Measurements from ENCODE around the gene CCL23.
A peak's percentile ranks its signal among the peaks of the same experiment; 100 is the strongest.
"Not testable (repeated sequence)": the region's sequence is repeated elsewhere in the genome, so short reads cannot be mapped to it uniquely, and the experiment has no call there.

Gene CCL23

DNA sequence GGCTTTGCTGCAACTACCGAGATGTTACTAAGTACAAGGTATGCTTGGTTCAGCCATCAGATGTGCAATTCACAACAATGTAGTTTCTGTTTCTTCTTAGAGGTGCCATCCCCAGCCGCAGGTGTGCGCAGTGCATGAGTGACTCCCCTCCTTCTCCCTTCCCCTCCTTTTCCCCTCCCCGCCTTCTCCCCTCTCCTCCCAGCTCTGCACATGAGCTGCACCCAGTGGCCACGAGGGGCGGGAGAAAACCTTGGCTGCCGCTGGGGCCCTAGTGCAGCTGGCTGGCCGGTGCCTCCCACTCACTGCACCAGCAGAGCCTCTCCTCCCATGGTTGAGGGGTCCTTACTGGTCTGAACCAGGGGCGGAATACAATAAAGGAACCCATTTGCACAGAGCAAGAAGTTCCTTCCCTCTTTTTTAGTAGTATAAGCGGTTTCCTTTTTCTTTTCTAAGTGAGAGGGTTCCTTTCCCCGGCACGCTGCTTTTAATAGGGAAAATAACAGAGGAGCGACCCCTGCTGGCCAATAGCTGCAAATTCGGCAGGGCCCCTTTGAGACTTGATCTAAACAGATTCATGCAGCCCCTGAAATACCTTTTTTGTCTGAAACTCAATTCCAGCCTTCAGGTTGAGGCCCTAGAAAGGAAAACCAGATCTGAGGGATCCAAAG, 8.6 kb downstream of the CCL23 start:
- H3K9me3 ChIP-seq (ENCODE audit: control insufficient read depth in 1 of 2, low read length in 2 of 2): peaks cover 5 to 6% of the 10 kb centered on the region in 2 donors
- no peak overlapping the region for H3K9ac ChIP-seq (ENCODE audit: low read depth in 1 of 2, low read length in 2 of 2)

DNA sequence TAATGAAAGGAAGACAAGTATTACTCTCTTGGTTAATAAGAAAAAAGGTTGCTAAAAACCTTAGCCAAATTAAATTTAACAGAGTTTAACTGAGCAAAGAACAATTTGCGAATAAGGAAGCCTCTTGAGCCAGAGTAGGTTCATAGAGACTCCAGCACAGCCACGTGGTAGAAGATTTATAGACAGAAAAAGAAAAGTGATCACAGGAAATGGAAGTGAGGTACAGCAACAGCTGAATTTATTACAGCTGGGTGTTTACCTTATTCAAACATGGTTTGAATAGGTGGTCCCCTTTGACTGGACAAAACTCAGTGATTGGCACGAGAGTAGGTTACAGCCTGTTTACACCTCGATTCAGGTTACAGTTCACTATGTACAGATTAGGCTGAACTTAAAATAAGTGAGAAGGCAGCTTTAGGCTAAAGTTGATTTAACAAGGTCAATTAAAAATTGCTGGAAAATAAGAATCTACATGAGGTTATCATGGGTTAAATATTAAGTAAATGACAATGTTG, 13.1 kb downstream of the CCL23 start:
- H3K36me3 ChIP-seq (ENCODE audit: control insufficient read depth in 1 of 2, insufficient read depth in 2 of 2, low read length in 2 of 2): no peaks in the 10 kb centered on the region
- H3K27ac ChIP-seq (ENCODE audit: low read depth, low read length): no peak overlapping the region
- no peak overlapping the region for H3K9ac ChIP-seq (ENCODE audit: low read depth in 1 of 2, low read length in 2 of 2)
- no peak overlapping the region for H3K4me3 ChIP-seq (ENCODE audit: low read depth in 1 of 2, low read length in 2 of 2)
- peaks cover 5 to 6% of the 10 kb centered on the region in 2 donors for H3K9me3 ChIP-seq (ENCODE audit: control insufficient read depth in 1 of 2, low read length in 2 of 2)
- peaks cover 14 to 29% of the 10 kb centered on the region in 2 donors for H3K4me1 ChIP-seq (ENCODE audit: control insufficient read depth in 1 of 2, insufficient read depth in 2 of 2, low read length in 2 of 2)
- no peaks in the 10 kb centered on the region for H3K27me3 ChIP-seq (ENCODE audit: control insufficient read depth in 1 of 2, insufficient read depth in 2 of 2, low read length in 2 of 2)

More for the DNA sequence above, 8.6 kb downstream of the CCL23 start:
- H3K4me3 ChIP-seq (ENCODE audit: low read depth in 1 of 2, low read length in 2 of 2): no peak overlapping the region
- no peaks in the 10 kb centered on the region for H3K27me3 ChIP-seq (ENCODE audit: control insufficient read depth in 1 of 2, insufficient read depth in 2 of 2, low read length in 2 of 2)
- no peaks in the 10 kb centered on the region for H3K36me3 ChIP-seq (ENCODE audit: control insufficient read depth in 1 of 2, insufficient read depth in 2 of 2, low read length in 2 of 2)
- H3K27ac ChIP-seq (ENCODE audit: low read depth, low read length): no peak overlapping the region
- H3K4me1 ChIP-seq (ENCODE audit: control insufficient read depth in 1 of 2, insufficient read depth in 2 of 2, low read length in 2 of 2): peaks cover 2 to 18% of the 10 kb centered on the region in 2 donors

DNA sequence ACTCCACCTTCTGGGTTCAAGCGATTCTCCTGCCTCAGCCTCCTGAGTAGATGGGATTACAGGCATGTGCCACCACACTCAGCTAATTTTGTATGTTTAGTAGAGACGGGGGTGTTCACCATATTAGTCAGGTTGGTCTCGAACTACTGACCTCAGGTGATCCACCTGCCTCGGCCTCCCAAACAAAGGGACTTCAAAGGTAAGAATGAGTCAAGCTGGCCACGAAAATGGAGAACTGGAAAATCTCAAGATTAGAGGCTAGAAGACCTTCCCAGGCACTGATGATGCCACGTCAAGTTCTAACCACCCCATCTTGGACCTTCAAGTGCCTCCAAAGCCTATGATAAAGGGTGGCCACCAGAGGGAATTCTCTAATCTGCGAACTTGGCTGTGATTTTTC, 15.1 kb downstream of the CCL23 start:
- no peak overlapping the region for H3K9ac ChIP-seq (ENCODE audit: low read depth in 1 of 2, low read length in 2 of 2)
- no peaks in the 10 kb centered on the region for H3K9me3 ChIP-seq (ENCODE audit: control insufficient read depth in 1 of 2, low read length in 2 of 2)
- no peak overlapping the region for H3K27ac ChIP-seq (ENCODE audit: low read depth, low read length)
- no peaks in the 10 kb centered on the region for H3K27me3 ChIP-seq (ENCODE audit: control insufficient read depth in 1 of 2, insufficient read depth in 2 of 2, low read length in 2 of 2)
- peaks cover 14 to 29% of the 10 kb centered on the region in 2 donors for H3K4me1 ChIP-seq (ENCODE audit: control insufficient read depth in 1 of 2, insufficient read depth in 2 of 2, low read length in 2 of 2)
- H3K4me3 ChIP-seq (ENCODE audit: low read depth in 1 of 2, low read length in 2 of 2): no peak overlapping the region
- H3K36me3 ChIP-seq (ENCODE audit: control insufficient read depth in 1 of 2, insufficient read depth in 2 of 2, low read length in 2 of 2): peaks cover 0 to 12% of the 10 kb centered on the region in 2 donors

DNA sequence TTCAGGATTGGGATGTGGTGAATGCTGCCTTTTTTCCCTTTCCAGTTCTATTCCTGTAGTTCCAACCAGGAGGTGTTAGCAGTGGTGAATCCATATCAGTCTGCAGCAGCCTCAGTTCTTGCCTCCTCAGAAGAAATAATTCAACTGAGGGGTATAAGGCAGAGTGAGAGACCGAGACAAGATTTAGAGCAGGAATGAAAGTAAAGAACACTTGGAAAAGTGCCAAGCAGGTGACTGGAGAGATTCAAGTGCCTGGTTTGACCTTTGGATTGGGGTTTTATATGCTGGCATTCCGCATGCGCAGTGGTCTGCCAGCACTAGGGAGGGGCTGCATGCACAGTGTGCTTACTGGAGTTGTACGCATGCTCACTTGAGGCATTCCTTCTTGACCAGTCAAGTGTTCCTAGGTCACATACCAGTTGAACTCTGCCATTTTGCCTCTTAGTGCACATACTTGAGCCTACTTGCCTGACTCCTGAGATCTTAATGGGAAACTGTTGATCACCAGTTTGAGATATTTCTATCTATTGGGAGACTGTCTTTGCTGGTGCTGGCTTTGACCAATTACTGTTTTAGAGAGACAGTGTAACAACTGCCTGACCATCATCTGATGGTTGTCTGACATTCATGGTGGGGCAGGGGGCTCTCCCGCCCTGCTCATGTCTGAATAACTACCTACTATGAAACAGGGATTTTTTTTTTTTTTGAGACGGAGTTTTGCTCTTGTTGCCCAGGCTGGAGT, 15.7 kb downstream of the CCL23 start:
- Histone ChIP-seq H3K4me1 (ENCODE audit: control insufficient read depth in 1 of 2, insufficient read depth in 2 of 2, low read length in 2 of 2) (peaks cover 14 to 23% of the 10 kb centered on the region in 2 donors), H3K9me3 (ENCODE audit: control insufficient read depth in 1 of 2, low read length in 2 of 2) (no peaks in the 10 kb centered on the region), H3K27me3 (ENCODE audit: control insufficient read depth in 1 of 2, insufficient read depth in 2 of 2, low read length in 2 of 2) (no peaks in the 10 kb centered on the region), H3K4me3 (ENCODE audit: low read depth in 1 of 2, low read length in 2 of 2) (peak overlapping the region; percentile 64 to 70), H3K9ac (ENCODE audit: low read depth in 1 of 2, low read length in 2 of 2) (peak overlapping the region; percentile 48), H3K36me3 (ENCODE audit: control insufficient read depth in 1 of 2, insufficient read depth in 2 of 2, low read length in 2 of 2) (peaks cover 0 to 12% of the 10 kb centered on the region in 2 donors), H3K27ac (ENCODE audit: low read depth, low read length) (peak overlapping the region; percentile 71)

DNA sequence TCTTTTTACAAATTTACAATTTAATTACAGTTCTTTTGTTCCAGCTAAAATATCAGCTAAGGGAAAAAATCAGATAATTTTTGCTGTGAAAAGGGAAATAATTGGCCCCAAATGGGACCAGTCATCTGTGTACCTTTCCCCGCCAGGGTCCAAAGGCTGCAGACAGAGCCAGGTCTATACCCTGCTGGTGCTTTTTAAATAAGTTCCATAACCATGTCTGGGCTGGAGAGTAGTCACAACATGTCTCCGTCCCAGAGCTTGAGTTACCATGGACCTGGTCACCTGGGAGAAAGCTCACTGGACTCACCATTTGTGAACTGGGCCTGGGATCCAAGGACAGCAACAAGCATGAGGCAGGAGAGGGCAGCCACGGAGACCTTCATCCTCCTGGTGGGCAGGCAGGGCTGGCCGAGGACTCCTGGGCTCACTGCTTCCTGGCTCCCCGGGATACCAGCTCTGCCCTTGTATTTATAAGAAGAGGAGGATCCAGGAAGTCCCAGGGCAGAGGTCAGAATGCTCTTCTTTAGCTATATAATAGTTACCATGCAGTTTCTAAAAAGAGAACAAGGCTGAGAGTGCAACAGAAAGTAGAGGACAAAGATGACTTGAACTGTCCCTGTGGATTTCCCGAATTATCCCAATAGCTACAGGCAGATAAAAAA, 16.5 kb downstream of the CCL23 start, which contains the start of gene CCL15:
CCL15 (minus strand) TSS at position 444 of the 662 bp plus-strand sequence; CDS start at position 383, 61 bp downstream.
- H3K36me3 ChIP-seq (ENCODE audit: control insufficient read depth in 1 of 2, insufficient read depth in 2 of 2, low read length in 2 of 2): peaks cover 0 to 12% of the 10 kb centered on the region in 2 donors
- no peaks in the 10 kb centered on the region for H3K9me3 ChIP-seq (ENCODE audit: control insufficient read depth in 1 of 2, low read length in 2 of 2)
- peak within 1 kb of the TSS; percentile 48 for H3K9ac ChIP-seq (ENCODE audit: low read depth in 1 of 2, low read length in 2 of 2)
- no peaks in the 10 kb centered on the region for H3K27me3 ChIP-seq (ENCODE audit: control insufficient read depth in 1 of 2, insufficient read depth in 2 of 2, low read length in 2 of 2)
- H3K4me1 ChIP-seq (ENCODE audit: control insufficient read depth in 1 of 2, insufficient read depth in 2 of 2, low read length in 2 of 2): peaks cover 14 to 22% of the 10 kb centered on the region in 2 donors
- peak within 1 kb of the TSS; percentile 71 for H3K27ac ChIP-seq (ENCODE audit: low read depth, low read length)
- peak within 1 kb of the TSS; percentile 64 to 70 for H3K4me3 ChIP-seq (ENCODE audit: low read depth in 1 of 2, low read length in 2 of 2)

DNA sequence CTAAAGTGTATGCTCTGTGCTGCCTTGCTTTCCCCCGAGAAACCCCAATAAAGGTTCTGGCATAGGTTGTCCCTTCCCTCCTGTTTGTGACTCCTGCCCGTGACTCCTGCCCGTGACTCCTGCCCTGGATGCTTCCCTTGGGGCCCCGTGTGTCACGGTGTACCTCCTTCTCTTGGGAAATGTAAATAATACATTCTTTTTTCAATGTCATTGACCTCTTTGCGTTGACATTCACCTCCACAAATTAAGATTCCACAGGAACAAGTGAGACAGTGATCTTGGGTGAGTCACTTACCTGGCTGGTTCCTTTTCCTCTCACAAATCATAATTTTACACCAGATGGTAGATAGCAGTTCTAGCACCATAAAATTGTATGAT, 17.1 kb downstream of the CCL23 start:
- H3K27ac ChIP-seq (ENCODE audit: low read depth, low read length): peak overlapping the region; percentile 71
- H3K27me3 ChIP-seq (ENCODE audit: control insufficient read depth in 1 of 2, insufficient read depth in 2 of 2, low read length in 2 of 2): no peaks in the 10 kb centered on the region
- peaks cover 0 to 12% of the 10 kb centered on the region in 2 donors for H3K36me3 ChIP-seq (ENCODE audit: control insufficient read depth in 1 of 2, insufficient read depth in 2 of 2, low read length in 2 of 2)
- no peaks in the 10 kb centered on the region for H3K9me3 ChIP-seq (ENCODE audit: control insufficient read depth in 1 of 2, low read length in 2 of 2)
- H3K4me3 ChIP-seq (ENCODE audit: low read depth in 1 of 2, low read length in 2 of 2): peak overlapping the region; percentile 64 to 70
- H3K9ac ChIP-seq (ENCODE audit: low read depth in 1 of 2, low read length in 2 of 2): peak overlapping the region; percentile 34 to 48
- peaks cover 14 to 22% of the 10 kb centered on the region in 2 donors for H3K4me1 ChIP-seq (ENCODE audit: control insufficient read depth in 1 of 2, insufficient read depth in 2 of 2, low read length in 2 of 2)

DNA sequence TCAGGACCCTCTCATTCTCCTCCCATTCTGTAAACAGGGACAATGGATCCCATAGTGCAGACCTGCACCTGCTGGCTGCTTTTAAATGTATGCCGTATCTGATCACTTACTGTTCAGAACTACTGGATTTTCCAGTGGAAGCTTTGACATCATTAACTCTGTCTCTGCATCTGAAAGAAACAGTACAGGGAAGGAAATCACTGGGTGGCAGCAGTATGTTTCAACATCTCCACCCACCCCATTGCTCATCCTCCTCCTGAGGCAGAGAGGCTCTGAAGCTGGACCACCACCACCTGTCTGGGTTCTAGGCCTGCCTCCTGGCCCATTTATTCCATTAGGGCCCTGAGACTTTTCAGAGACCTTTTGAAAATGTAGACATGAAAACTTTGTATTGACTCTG, 19.0 kb downstream of the CCL23 start:
- Histone ChIP-seq H3K4me1 (ENCODE audit: control insufficient read depth in 1 of 2, insufficient read depth in 2 of 2, low read length in 2 of 2) (peaks cover 8 to 10% of the 10 kb centered on the region in 2 donors), H3K9ac (ENCODE audit: low read depth in 1 of 2, low read length in 2 of 2) (no peak overlapping the region)

DNA sequence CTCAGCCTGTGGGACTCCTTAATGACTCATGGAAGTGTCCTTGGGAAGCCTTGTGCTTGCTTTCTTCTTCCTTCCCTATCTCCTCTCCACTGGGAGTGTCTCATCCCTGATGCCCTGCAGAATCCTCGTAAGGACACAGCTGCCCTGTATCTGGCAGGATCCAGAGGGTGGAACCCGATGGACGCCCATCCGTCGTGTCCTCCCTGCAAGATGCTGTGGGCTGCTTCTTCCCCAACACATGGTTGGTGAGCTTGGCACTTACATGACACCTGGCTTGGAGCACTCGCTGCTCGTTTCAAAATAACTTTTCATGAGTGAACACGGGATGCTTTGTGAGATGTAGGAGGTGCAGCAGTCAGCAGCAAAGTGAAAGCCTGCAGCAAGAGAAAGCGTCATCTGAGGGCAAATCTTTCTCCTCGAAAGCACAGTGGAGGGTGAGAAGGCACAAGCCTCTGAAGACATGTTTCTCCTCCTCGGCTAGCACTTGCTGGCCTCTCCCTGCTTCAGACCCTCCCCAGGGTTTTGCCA, 19.7 kb downstream of the CCL23 start:
- H3K27me3 ChIP-seq (ENCODE audit: control insufficient read depth in 1 of 2, insufficient read depth in 2 of 2, low read length in 2 of 2): no peaks in the 10 kb centered on the region
- H3K27ac ChIP-seq (ENCODE audit: low read depth, low read length): no peak overlapping the region
- peaks cover 5 to 10% of the 10 kb centered on the region in 2 donors for H3K4me1 ChIP-seq (ENCODE audit: control insufficient read depth in 1 of 2, insufficient read depth in 2 of 2, low read length in 2 of 2)

More for the DNA sequence above, 19.0 kb downstream of the CCL23 start:
- Histone ChIP-seq H3K27ac (ENCODE audit: low read depth, low read length) (no peak overlapping the region), H3K36me3 (ENCODE audit: control insufficient read depth in 1 of 2, insufficient read depth in 2 of 2, low read length in 2 of 2) (peaks cover 0 to 15% of the 10 kb centered on the region in 2 donors), H3K9me3 (ENCODE audit: control insufficient read depth in 1 of 2, low read length in 2 of 2) (peaks cover 0 to 5% of the 10 kb centered on the region in 2 donors), H3K27me3 (ENCODE audit: control insufficient read depth in 1 of 2, insufficient read depth in 2 of 2, low read length in 2 of 2) (no peaks in the 10 kb centered on the region), H3K4me3 (ENCODE audit: low read depth in 1 of 2, low read length in 2 of 2) (no peak overlapping the region)

DNA sequence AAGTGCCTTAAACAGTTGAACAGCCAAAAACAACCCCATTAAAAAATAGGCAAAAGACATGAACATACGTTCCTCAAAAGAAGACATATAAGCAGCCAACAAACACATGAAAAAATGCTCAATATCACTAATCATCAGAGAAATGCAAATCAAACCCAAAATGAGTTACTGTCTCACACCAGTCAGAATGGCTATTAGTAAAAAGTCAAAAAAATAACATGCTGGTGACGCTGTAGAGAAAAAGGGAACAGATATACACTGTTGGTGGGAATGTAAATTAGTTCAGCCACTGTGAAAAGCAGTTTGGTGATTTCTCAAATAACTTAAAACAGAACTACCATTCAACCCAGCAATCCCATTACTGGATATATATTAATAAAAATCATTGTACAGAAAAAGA, 22.4 kb downstream of the CCL23 start:
- H3K4me3 ChIP-seq (ENCODE audit: low read depth in 1 of 2, low read length in 2 of 2); H3K9me3 ChIP-seq (ENCODE audit: control insufficient read depth in 1 of 2, low read length in 2 of 2); H3K9ac ChIP-seq (ENCODE audit: low read depth in 1 of 2, low read length in 2 of 2); H3K27me3 ChIP-seq (ENCODE audit: control insufficient read depth in 1 of 2, insufficient read depth in 2 of 2, low read length in 2 of 2); H3K4me1 ChIP-seq (ENCODE audit: control insufficient read depth in 1 of 2, insufficient read depth in 2 of 2, low read length in 2 of 2); H3K27ac ChIP-seq (ENCODE audit: low read depth, low read length): not testable (repeated sequence)
- H3K36me3 ChIP-seq (ENCODE audit: control insufficient read depth in 1 of 2, insufficient read depth in 2 of 2, low read length in 2 of 2): peaks cover 0 to 16% of the 10 kb centered on the region in 2 donors

More for the DNA sequence above, 19.7 kb downstream of the CCL23 start:
- no peak overlapping the region for H3K9ac ChIP-seq (ENCODE audit: low read depth in 1 of 2, low read length in 2 of 2)
- H3K36me3 ChIP-seq (ENCODE audit: control insufficient read depth in 1 of 2, insufficient read depth in 2 of 2, low read length in 2 of 2): peaks cover 0 to 16% of the 10 kb centered on the region in 2 donors
- no peak overlapping the region for H3K4me3 ChIP-seq (ENCODE audit: low read depth in 1 of 2, low read length in 2 of 2)
- peaks cover 0 to 5% of the 10 kb centered on the region in 2 donors for H3K9me3 ChIP-seq (ENCODE audit: control insufficient read depth in 1 of 2, low read length in 2 of 2)
